CD4-positive, alpha-beta T cell (primary cell): ENCODE data around the gene SAFB2. TPM values are rescaled to one million over a fixed set of nuclear protein-coding genes. Genes with fewer than 3 reads are reported as not detected.

Experiments
- ATAC-seq: fragments of 200-7000 bp; cut with Tn5 transposase; one replicate; pipeline ENCODE4 v1.10.0; 2022; ENCODE audit warnings: mild to moderate bottlenecking; ENCODE audit not compliant: poor library complexity
- CTCF ChIA-PET: fragments of 350-600 bp; sonication (Branson Sonifier 250); formaldehyde crosslinking; loops from one replicate; lab custom pipeline; 2021; ENCODE audit warnings: antibody characterized with exemption, inconsistent platforms; lab: Charles Lee
- POLR2A ChIA-PET: fragments of 350-600 bp; sonication (Branson Sonifier 250); formaldehyde crosslinking; loops from one replicate; lab custom pipeline; 2021; ENCODE audit warnings: antibody characterized with exemption, inconsistent platforms; lab: Charles Lee
- DNase-seq, 14 experiments: peaks; one replicate each; pipeline ENCODE4 v3.0.0-alpha.2; 2013 to 2020; ENCODE audit warnings: mixed read lengths in 2 of 14
- H3K27ac ChIP-seq, 2 donors: one replicate each; pipeline versions ENCODE4 v1.5.1 to v1.7.0; 2013; ENCODE audit warnings: low read length in 2 of 2, low read depth in 1 of 2, mild to moderate bottlenecking in 1 of 2
- H3K27me3 ChIP-seq, 2 experiments: 1 replicate in 1 of 2; 2 replicates in 1 of 2; pipeline versions ENCODE4 v1.6.1 to v1.7.0; 2013; ENCODE audit warnings: low read length in 2 of 2, control low read depth in 1 of 2, mild to moderate bottlenecking in 1 of 2, moderate library complexity in 1 of 2; ENCODE audit not compliant: insufficient read depth in 2 of 2, control insufficient read depth in 1 of 2
- H3K36me3 ChIP-seq: one replicate; pipeline ENCODE4 v1.6.1; 2013; ENCODE audit warnings: low read length, control low read depth; ENCODE audit not compliant: insufficient read depth
- H3K4me1 ChIP-seq: one replicate; pipeline ENCODE4 v1.6.1; 2013; ENCODE audit warnings: low read length, control low read depth; ENCODE audit not compliant: insufficient read depth
- H3K4me3 ChIP-seq: one replicate; pipeline ENCODE4 v1.5.1; 2013; ENCODE audit warnings: mild to moderate bottlenecking, low read length, moderate library complexity
- H3K9me3 ChIP-seq, 2 experiments: 1 replicate in 1 of 2; 2 replicates in 1 of 2; pipeline versions ENCODE4 v1.6.1 to v1.7.0; 2013; ENCODE audit warnings: low read length in 2 of 2, mild to moderate bottlenecking in 2 of 2, control low read depth in 1 of 2, moderate library complexity in 1 of 2; ENCODE audit not compliant: control insufficient read depth in 1 of 2, insufficient read depth in 1 of 2
- H3K27ac Mint-ChIP-seq: one replicate; pipeline ENCODE4 v1.8.0; 2020; ENCODE audit warnings: mixed read lengths
- H3K27me3 Mint-ChIP-seq: one replicate; pipeline ENCODE4 v1.8.0; 2021; ENCODE audit warnings: mixed read lengths
- H3K36me3 Mint-ChIP-seq: one replicate; pipeline ENCODE4 v1.8.0; 2021; ENCODE audit warnings: low read depth, mixed read lengths
- H3K4me1 Mint-ChIP-seq: one replicate; pipeline ENCODE4 v1.8.0; 2021; ENCODE audit warnings: low read depth, mixed read lengths
- H3K4me3 Mint-ChIP-seq: one replicate; pipeline ENCODE4 v1.8.0; 2020; ENCODE audit warnings: mild to moderate bottlenecking, mixed read lengths
- H3K9me3 Mint-ChIP-seq: one replicate; pipeline ENCODE4 v1.8.0; 2020; ENCODE audit warnings: mixed read lengths
- intact Hi-C, 2 experiments: fragments of 100-400 bp; cut with DNase I in 1 of 2; cut with micrococcal nuclease in 1 of 2; formaldehyde crosslinking; loops; one replicate each; pipeline versions ENCODE4 v1.15.1 to v1.9.0; 2023 to 2025; cut with DNase I, micrococcal nuclease
- total RNA-seq, 174 experiments: library from RNA in 2 of 174; stranded (reverse) in 2 of 174; gene quantifications; one replicate each; pipeline ENCODE4 v1.2.3 and lab custom pipeline; 2021 to 2026
- TF ChIP-seq, protein P1 (sequence below): fragments of 200-600 bp; IDR thresholded peaks from one replicate; pipeline ENCODE4 v1.8.0; 2022; ENCODE audit warnings: antibody characterized with exemption, mild to moderate bottlenecking

The SAFB2 gene
- total RNA-seq, 2 experiments from 2014 or later = 238 to 246 TPM

DNA sequence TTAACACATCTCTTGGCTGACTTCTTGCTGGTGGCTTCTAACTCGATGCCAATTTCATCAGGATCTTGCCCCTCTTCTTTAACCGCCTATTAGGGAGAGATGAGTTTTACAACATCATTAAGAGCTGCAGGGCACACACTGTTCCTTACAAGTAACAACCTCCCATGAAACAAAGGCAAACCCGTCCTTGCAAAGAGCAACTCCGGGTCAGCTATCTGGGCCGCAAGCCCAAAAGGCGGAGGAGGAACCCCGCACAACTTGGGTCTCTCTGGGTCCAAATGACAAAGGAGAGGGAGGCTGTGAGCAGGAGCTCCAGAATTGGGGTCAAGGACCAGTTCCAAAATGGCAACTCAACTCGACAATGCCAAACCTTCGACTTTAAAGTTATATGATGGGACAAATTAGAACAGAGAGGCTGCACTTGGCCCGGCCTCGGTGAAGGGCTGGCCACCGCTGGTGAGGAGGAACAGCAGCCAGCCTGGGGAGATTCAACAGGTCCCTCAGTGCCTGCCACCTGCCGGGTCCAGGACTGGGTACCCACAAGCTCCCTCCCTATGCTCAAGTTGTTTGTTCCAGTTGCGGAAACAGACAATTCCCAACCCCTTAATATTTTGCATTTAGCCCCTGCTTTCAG is 1.1 kb downstream of the SAFB2 start:
- Mint-ChIP-seq H3K4me3 (peak overlapping the region; percentile 99), H3K27me3 (no peaks in the 10 kb centered on the region), H3K36me3 (peaks cover 92% of the 10 kb centered on the region), H3K9me3 (no peaks in the 10 kb centered on the region), H3K4me1 (peaks cover 82% of the 10 kb centered on the region), H3K27ac (peak overlapping the region; percentile 98)
- no peak for ATAC-seq
- intact Hi-C loops = loop anchor here (5.0 to 10.0 kb wide), 2 partner anchors 171 to 1217 kb away; partner anchors contain the start of genes CHAF1A (in 1 of the 2), DUS3L (in 1 of the 2) and SH3GL1 (in 1 of the 2)
- Histone ChIP-seq H3K36me3 (peaks cover 61% of the 10 kb centered on the region), H3K4me3 (peak overlapping the region; percentile 85), H3K4me1 (peaks cover 71% of the 10 kb centered on the region), H3K27ac (peak overlapping the region in 1 of 2 donors; percentile 82), H3K27me3 (no peaks in the 10 kb centered on the region), H3K9me3 (no peaks in the 10 kb centered on the region)
- DNase-seq = no peak
- TF ChIP-seq, protein P1, sequence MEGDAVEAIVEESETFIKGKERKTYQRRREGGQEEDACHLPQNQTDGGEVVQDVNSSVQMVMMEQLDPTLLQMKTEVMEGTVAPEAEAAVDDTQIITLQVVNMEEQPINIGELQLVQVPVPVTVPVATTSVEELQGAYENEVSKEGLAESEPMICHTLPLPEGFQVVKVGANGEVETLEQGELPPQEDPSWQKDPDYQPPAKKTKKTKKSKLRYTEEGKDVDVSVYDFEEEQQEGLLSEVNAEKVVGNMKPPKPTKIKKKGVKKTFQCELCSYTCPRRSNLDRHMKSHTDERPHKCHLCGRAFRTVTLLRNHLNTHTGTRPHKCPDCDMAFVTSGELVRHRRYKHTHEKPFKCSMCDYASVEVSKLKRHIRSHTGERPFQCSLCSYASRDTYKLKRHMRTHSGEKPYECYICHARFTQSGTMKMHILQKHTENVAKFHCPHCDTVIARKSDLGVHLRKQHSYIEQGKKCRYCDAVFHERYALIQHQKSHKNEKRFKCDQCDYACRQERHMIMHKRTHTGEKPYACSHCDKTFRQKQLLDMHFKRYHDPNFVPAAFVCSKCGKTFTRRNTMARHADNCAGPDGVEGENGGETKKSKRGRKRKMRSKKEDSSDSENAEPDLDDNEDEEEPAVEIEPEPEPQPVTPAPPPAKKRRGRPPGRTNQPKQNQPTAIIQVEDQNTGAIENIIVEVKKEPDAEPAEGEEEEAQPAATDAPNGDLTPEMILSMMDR = no peak
- ChIA-PET CTCF (interaction anchor here (1.9 kb wide), 1 partner anchor 66 kb away, joined by 7 read pairs; no protein-coding TSS in a partner anchor), POLR2A (interaction anchor here (0.9 to 4.0 kb wide), 8 partner anchors 12 to 282 kb away, joined by 3 to 51 read pairs (median 10); partner anchors contain the start of genes CATSPERD, DUS3L, LONP1 and NDUFA11)

DNA sequence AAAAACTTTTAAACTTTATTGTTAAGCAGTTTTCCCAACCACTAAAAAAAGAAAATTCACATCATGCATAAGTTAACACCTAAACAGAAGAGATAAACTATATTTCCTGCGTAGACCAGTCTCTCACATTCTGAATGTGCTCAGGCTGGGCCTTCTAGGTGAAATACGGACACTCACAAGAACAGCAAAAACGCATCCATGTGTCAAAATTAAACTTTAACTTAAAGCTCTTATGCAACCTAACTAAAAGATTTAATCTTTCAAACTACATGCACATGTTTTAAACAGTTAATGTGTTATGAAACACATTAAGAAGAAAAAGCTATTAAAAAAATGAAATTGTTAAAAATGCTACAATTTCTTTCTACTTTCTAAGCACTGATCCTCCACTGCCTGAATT is 2.6 kb downstream of the SAFB2 start:
- Mint-ChIP-seq H3K4me3 (peak overlapping the region; percentile 99), H3K27ac (peak overlapping the region; percentile 98), H3K4me1 (peaks cover 71% of the 10 kb centered on the region), H3K36me3 (peaks cover 93% of the 10 kb centered on the region), H3K27me3 (no peaks in the 10 kb centered on the region), H3K9me3 (no peaks in the 10 kb centered on the region)
- Histone ChIP-seq H3K4me1 (peaks cover 56% of the 10 kb centered on the region), H3K27me3 (no peaks in the 10 kb centered on the region), H3K27ac (no peak overlapping the region), H3K9me3 (no peaks in the 10 kb centered on the region), H3K4me3 (no peak overlapping the region), H3K36me3 (peaks cover 61% of the 10 kb centered on the region)
- ATAC-seq (no peak), DNase-seq (no peak)
- TF ChIP-seq, protein P1 = no peak
- ChIA-PET CTCF (interaction anchor here (1.3 kb wide), 1 partner anchor 184 kb away, joined by 4 read pairs; no protein-coding TSS in a partner anchor), POLR2A (interaction anchor here (1.5 kb wide), 1 partner anchor 100 kb away, joined by 4 read pairs; the partner anchor contains the start of genes CATSPERD and LONP1)
- intact Hi-C loops = loop anchor here (5.0 to 10.0 kb wide), 2 partner anchors 172 to 1215 kb away; partner anchors contain the start of genes CHAF1A (in 1 of the 2), DUS3L (in 1 of the 2) and SH3GL1 (in 1 of the 2)

DNA sequence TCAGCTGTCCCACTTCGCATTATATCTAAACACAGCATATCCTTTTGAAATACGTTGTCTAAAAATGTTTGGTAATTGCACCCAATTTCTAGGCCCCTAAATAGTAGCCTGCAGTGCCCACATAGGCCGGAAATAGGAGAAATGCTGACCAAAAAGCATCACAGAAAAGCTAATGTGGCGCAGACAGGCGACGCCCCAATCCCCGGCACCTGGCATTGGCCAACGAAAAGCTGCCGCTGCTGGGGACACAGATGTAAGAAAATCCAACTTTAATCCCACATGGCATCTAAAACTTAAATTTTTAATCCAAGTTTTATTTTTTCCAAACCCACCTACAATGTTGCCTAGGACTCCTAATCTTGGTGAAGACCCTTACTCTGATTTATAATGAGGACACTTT is 4.0 kb downstream of the SAFB2 start:
- Mint-ChIP-seq H3K36me3 (peaks cover 93% of the 10 kb centered on the region), H3K27ac (no peak overlapping the region), H3K4me3 (peak overlapping the region; percentile 60), H3K4me1 (peaks cover 58% of the 10 kb centered on the region), H3K27me3 (no peaks in the 10 kb centered on the region), H3K9me3 (no peaks in the 10 kb centered on the region)
- H3K4me1 ChIP-seq = peaks cover 42% of the 10 kb centered on the region
- DNase-seq (no peak), ATAC-seq (no peak)
- POLR2A ChIA-PET = no interaction called here
- intact Hi-C loops = no loop called here
- no peak overlapping the region for H3K4me3 ChIP-seq
- peaks cover 72% of the 10 kb centered on the region for H3K36me3 ChIP-seq
- CTCF ChIA-PET = no interaction called here
- H3K9me3 ChIP-seq = no peaks in the 10 kb centered on the region
- no peak overlapping the region for H3K27ac ChIP-seq
- TF ChIP-seq, protein P1 = no peak
- no peaks in the 10 kb centered on the region for H3K27me3 ChIP-seq
